Hematopoietic multipotent progenitor cell treated with erythropoietin and hydrocortisone succinate and interleukin-3 and kit ligand, for 4 days (in vitro differentiated cells): ENCODE data around the gene ZHX3.
A peak's percentile ranks its signal among the peaks of the same experiment; 100 is the strongest.
"Not testable (repeated sequence)": the region's sequence is repeated elsewhere in the genome, so short reads cannot be mapped to it uniquely, and the experiment has no call there.

Source experiments
- DNase-seq: peaks from one replicate; pipeline ENCODE4 v3.0.0-alpha.2; 2015

The ZHX3 gene

GRCh38 chr20:41331731-41332130 is 14.2 kb upstream of the ZHX3 start:
- no peak for DNase-seq

- no peak for DNase-seq
Measured at GRCh38 chr20:41330941-41331340, 13.4 kb upstream of the ZHX3 start.

GRCh38 chr20:41330343-41330720 is 12.8 kb upstream of the ZHX3 start:
- DNase-seq = no peak

- DNase-seq = peak; percentile 77
Measured at GRCh38 chr20:41329435-41330342, 12.2 kb upstream of the ZHX3 start.

- no peak for DNase-seq
Measured at GRCh38 chr20:41327178-41327577, 9.6 kb upstream of the ZHX3 start.

- DNase-seq = peak; percentile 46
Measured at GRCh38 chr20:41320976-41321375, 3.4 kb upstream of the ZHX3 start.

GRCh38 chr20:41320441-41320840 is 2.9 kb upstream of the ZHX3 start:
- no peak for DNase-seq

- peak; percentile 19 for DNase-seq
Measured at GRCh38 chr20:41318271-41318649, 729 bp upstream of the ZHX3 start.

GRCh38 chr20:41316602-41317545 is 657 bp downstream of the ZHX3 start:
- peak; percentile 82 for DNase-seq

GRCh38 chr20:41316051-41316450 is 1.5 kb downstream of the ZHX3 start:
- no peak for DNase-seq

- no peak for DNase-seq
Measured at GRCh38 chr20:41314386-41314785, 3.1 kb downstream of the ZHX3 start.

GRCh38 chr20:41312009-41312408 is 5.5 kb downstream of the ZHX3 start:
- not testable (repeated sequence) for DNase-seq

GRCh38 chr20:41309817-41310216 is 7.7 kb downstream of the ZHX3 start:
- no peak for DNase-seq

- DNase-seq = peak; percentile 76
Measured at GRCh38 chr20:41308726-41309413, 8.7 kb downstream of the ZHX3 start.

- no peak for DNase-seq
Measured at GRCh38 chr20:41308290-41308711, 9.2 kb downstream of the ZHX3 start.

GRCh38 chr20:41307021-41307420 is 10.5 kb downstream of the ZHX3 start:
- DNase-seq = no peak

GRCh38 chr20:41306061-41306727 is 11.3 kb downstream of the ZHX3 start:
- no peak for DNase-seq

- no peak for DNase-seq
Measured at GRCh38 chr20:41304424-41305079, 13.0 kb downstream of the ZHX3 start.

GRCh38 chr20:41304002-41304401 is 13.5 kb downstream of the ZHX3 start:
- DNase-seq = no peak

GRCh38 chr20:41300886-41301285 is 16.6 kb downstream of the ZHX3 start:
- DNase-seq = no peak

- DNase-seq = no peak
Measured at GRCh38 chr20:41300383-41300782, 17.1 kb downstream of the ZHX3 start.

- DNase-seq = no peak
Measured at GRCh38 chr20:41299899-41300298, 17.6 kb downstream of the ZHX3 start.
